HG03558 (cell line): ENCODE measurements around the gene MYO1A.
"Not testable (repeated sequence)": the region's sequence is repeated elsewhere in the genome, so short reads cannot be mapped to it uniquely, and the experiment has no call there.

Experiments
- ATAC-seq: cut with Tn5 transposase; IDR thresholded peaks from one replicate; pipeline ENCODE4 v1.9.1; 2021; ENCODE audit warnings: moderate number of reproducible peaks; ENCODE audit not compliant: unreplicated experiment; ENCODE audit errors: extremely low read depth

The MYO1A gene

GRCh38 chr12:57048423-57049118, 1.4 kb downstream of the MYO1A start:
- no peak for ATAC-seq

GRCh38 chr12:57047981-57048380, 1.9 kb downstream of the MYO1A start:
- no peak for ATAC-seq

GRCh38 chr12:57046947-57047890, 2.7 kb downstream of the MYO1A start:
- no peak for ATAC-seq

GRCh38 chr12:57046086-57046791, 3.7 kb downstream of the MYO1A start:
- no peak for ATAC-seq

- no peak for ATAC-seq
Measured at GRCh38 chr12:57044889-57045288, 5.0 kb downstream of the MYO1A start.

GRCh38 chr12:57044468-57044867, 5.5 kb downstream of the MYO1A start:
- no peak for ATAC-seq

GRCh38 chr12:57042695-57043094, 7.2 kb downstream of the MYO1A start:
- ATAC-seq: no peak

GRCh38 chr12:57040750-57041149, 9.2 kb downstream of the MYO1A start:
- ATAC-seq: no peak

- no peak for ATAC-seq
Measured at GRCh38 chr12:57040211-57040610, 9.7 kb downstream of the MYO1A start.

GRCh38 chr12:57039016-57039798, 10.7 kb downstream of the MYO1A start:
- no peak for ATAC-seq

GRCh38 chr12:57037264-57037663, 12.7 kb downstream of the MYO1A start:
- no peak for ATAC-seq

GRCh38 chr12:57033431-57033830, 16.5 kb downstream of the MYO1A start:
- no peak for ATAC-seq

GRCh38 chr12:57031789-57032188, 18.1 kb downstream of the MYO1A start:
- no peak for ATAC-seq

GRCh38 chr12:57031138-57031725, 18.7 kb downstream of the MYO1A start:
- no peak for ATAC-seq

GRCh38 chr12:57029457-57029856, 20.5 kb downstream of the MYO1A start:
- ATAC-seq: no peak

GRCh38 chr12:57027805-57028153, 22.1 kb downstream of the MYO1A start:
- ATAC-seq: no peak

GRCh38 chr12:57027011-57027804, 22.7 kb downstream of the MYO1A start:
- no peak for ATAC-seq

- no peak for ATAC-seq
Measured at GRCh38 chr12:57025196-57025595, 24.7 kb downstream of the MYO1A start.

- ATAC-seq: not testable (repeated sequence)
Measured at GRCh38 chr12:57022324-57022723, 27.6 kb downstream of the MYO1A start.
